Spinal cord (tissue), 10 donors: ENCODE results near the gene NDUFAF8. TPM values are rescaled to one million over a fixed set of nuclear protein-coding genes. Genes with fewer than 3 reads are reported as not detected.

Experiments
- DNase-seq, 6 donors: peaks; one replicate each; pipeline versions ENCODE4 v3.0.0 to v3.0.0-alpha.2; 2013 to 2015; ENCODE audit warnings: low spot score in 6 of 6, low read depth in 4 of 6
- H3K27ac ChIP-seq: one replicate; pipeline ENCODE4 v1.5.1; 2013; ENCODE audit warnings: low read depth, low read length, control low read depth
- H3K27me3 ChIP-seq: one replicate; pipeline ENCODE4 v1.6.1; 2013; ENCODE audit warnings: low read length; ENCODE audit not compliant: control insufficient read depth, insufficient read depth
- H3K36me3 ChIP-seq: one replicate; pipeline ENCODE4 v1.6.1; 2013; ENCODE audit warnings: low read length; ENCODE audit not compliant: control insufficient read depth, insufficient read depth
- H3K4me1 ChIP-seq: one replicate; pipeline ENCODE4 v1.6.1; 2013; ENCODE audit warnings: low read length; ENCODE audit not compliant: control insufficient read depth, insufficient read depth
- H3K4me3 ChIP-seq: one replicate; pipeline ENCODE4 v1.5.1; 2013; ENCODE audit warnings: low read depth, low read length, control low read depth
- H3K9me3 ChIP-seq: one replicate; pipeline ENCODE4 v1.6.1; 2013; ENCODE audit warnings: low read length; ENCODE audit not compliant: control insufficient read depth, insufficient read depth
- WGBS: methylation state at CpG from one replicate; pipeline ENCODE4 v1.1.5; 2013; ENCODE audit warnings: missing lambda C conversion rate; ENCODE audit not compliant: insufficient coverage; 5-methylcytosine and 5-hydroxymethylcytosine counted together
- polyA plus RNA-seq, 2 donors: library from polyadenylated mRNA; unstranded; fragments of 120-200 nt; gene quantifications; one replicate each; pipeline ENCODE4 v1.2.1, GENCODE V29; 2013; ENCODE audit not compliant: insufficient read length in 2 of 2
- total RNA-seq, 2 donors: library from RNA; depleted of rRNA in 1 of 2; stranded (reverse); fragments of 120-200 nt in 1 of 2; fragments of >200 nt in 1 of 2; gene quantifications; one replicate each; pipeline versions ENCODE4 v1.2.3 to v1.2.4, GENCODE V29; 2013 to 2014
- donor health status: healthy.

Gene NDUFAF8
- total and polyA plus RNA-seq, 4 donors, result 9.4 to 87.6 (median 73.9) TPM

DNA sequence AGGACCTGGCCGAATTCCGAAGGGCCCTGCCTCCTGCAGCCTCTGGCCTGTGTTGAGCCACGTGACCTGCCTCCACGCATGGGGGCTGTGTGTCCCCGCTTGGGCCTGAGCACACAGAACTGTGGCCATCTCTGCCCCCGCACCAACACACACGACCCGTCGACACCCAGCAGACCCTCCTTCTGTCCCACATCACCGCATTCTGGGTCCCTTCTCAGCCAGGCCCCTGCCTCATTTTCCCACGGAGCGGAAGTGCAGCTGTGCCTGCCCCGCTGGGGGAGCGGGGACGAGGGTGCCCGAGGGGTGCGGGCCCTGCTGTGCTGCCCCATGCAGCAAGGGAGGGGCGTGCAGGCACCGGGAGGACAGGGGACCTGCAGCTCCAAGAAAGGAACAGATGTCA lies 18.4 kb downstream of the NDUFAF8 start:
- Histone ChIP-seq H3K27ac (no peak overlapping the region), H3K27me3 (no peaks in the 10 kb centered on the region), H3K36me3 (peaks cover 68% of the 10 kb centered on the region), H3K9me3 (no peaks in the 10 kb centered on the region), H3K4me3 (no peak overlapping the region), H3K4me1 (peaks cover 26% of the 10 kb centered on the region)
- no peak for DNase-seq
- 90% methylated on average over 19 of the region's 19 CpGs for WGBS

DNA sequence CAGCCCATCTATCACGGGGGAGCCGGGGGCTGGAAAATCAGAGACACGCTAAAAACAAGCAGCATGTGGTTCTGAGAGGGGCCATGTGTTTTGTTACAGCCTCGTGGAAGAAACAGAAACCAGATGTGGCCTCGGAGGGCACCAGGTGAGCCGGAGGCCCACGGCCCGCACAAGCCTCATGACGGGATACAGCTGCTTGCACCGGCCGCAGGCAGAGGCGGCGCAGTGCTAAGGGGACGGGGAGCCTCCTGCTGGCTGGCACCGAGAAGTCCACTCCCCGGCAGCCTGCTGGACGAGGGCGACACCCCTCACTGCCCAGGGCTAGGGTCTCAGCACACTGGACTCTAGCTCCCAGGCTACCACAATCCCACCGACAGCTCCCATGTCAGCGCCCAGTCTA lies 19.2 kb downstream of the NDUFAF8 start:
- Histone ChIP-seq H3K4me1 (peaks cover 18% of the 10 kb centered on the region), H3K27me3 (no peaks in the 10 kb centered on the region), H3K27ac (no peak overlapping the region), H3K36me3 (peaks cover 70% of the 10 kb centered on the region), H3K4me3 (no peak overlapping the region), H3K9me3 (no peaks in the 10 kb centered on the region)
- no peak for DNase-seq
- 67% methylated on average over 20 of the region's 20 CpGs for WGBS

DNA sequence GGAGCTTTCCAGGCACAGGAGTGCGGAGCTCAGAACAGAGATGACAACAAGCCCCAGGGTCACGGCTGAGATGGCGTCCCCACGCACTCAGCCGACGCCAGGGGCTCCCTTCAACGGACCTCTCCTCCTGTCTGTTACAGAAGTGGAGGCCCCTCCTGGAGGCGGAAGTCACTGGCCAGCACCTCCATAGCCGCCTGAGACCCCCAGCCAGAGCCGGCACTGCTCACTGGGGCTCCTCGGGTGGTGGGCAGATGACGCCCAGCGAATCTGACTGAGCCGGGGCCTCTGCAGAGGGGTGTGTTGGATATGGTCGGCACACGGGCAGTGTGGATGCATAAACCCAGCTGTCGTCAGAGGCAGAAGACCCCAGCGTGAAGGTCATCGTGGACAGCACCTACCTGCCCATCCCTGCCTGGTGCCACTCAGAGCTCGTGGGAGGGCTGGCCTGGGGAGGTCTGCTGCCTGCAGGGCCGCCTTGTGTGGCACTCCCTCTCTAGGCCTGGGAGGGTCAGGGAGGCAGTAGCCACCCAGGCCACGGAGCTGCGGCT lies 20.0 kb downstream of the NDUFAF8 start:
- peaks cover 78% of the 10 kb centered on the region for H3K36me3 ChIP-seq
- no peaks in the 10 kb centered on the region for H3K27me3 ChIP-seq
- 94% methylated on average over 23 of the region's 23 CpGs for WGBS

DNA sequence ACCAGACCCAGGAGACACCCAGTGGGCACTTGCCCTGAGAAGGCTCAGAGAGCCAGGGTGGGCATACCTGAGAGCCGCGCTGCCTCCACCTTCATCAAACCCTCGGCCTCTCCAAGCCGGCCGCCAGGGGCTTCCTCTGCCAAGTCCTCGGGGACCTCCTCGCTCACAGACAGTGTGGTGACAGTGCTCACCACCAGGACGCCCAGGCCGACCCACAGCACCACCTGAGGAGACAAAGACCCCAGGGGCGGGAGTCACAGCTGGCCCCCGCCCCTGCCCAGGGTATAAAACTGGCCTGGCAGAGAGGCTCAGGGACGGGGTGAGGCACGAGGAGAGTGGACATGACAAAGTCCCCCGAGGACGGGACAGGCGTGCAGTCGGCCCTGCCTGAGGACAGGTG lies 21.1 kb downstream of the NDUFAF8 start:
- WGBS, result 96% methylated on average over 17 of the region's 17 CpGs
- H3K4me3 ChIP-seq, result no peak overlapping the region

More for the DNA sequence above, 20.0 kb downstream of the NDUFAF8 start:
- no peak for DNase-seq
- no peaks in the 10 kb centered on the region for H3K9me3 ChIP-seq
- peaks cover 18% of the 10 kb centered on the region for H3K4me1 ChIP-seq
- H3K27ac ChIP-seq, result no peak overlapping the region
- H3K4me3 ChIP-seq, result no peak overlapping the region

DNA sequence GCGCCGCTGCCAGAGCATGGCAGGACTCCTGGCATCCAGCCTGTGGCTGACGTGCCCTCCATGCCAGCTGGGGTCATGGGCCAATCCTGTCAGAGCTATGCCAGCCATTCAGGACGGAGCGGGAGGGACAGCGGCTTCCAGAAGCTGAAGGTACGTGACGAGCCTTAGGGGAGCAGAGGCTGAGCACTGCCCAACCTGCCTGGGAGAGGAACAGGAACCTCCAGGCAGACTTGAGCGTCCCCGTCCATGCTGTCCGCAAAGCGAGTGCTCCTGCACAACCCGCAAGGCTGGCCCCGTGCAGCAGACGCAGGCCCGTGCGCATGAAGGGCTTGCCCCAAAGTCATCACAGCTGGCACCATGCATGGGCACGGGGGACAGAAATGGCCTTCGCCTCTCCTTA lies 21.5 kb downstream of the NDUFAF8 start:
- Histone ChIP-seq H3K4me1 (peaks cover 5% of the 10 kb centered on the region), H3K36me3 (peaks cover 93% of the 10 kb centered on the region), H3K27ac (no peak overlapping the region), H3K9me3 (no peaks in the 10 kb centered on the region), H3K4me3 (no peak overlapping the region), H3K27me3 (no peaks in the 10 kb centered on the region)
- DNase-seq, result no peak
- 91% methylated on average over 19 of the region's 19 CpGs for WGBS

More for the DNA sequence above, 21.1 kb downstream of the NDUFAF8 start:
- peaks cover 10% of the 10 kb centered on the region for H3K4me1 ChIP-seq
- no peaks in the 10 kb centered on the region for H3K27me3 ChIP-seq
- no peak overlapping the region for H3K27ac ChIP-seq
- peaks cover 88% of the 10 kb centered on the region for H3K36me3 ChIP-seq
- H3K9me3 ChIP-seq, result no peaks in the 10 kb centered on the region
- DNase-seq, result no peak

DNA sequence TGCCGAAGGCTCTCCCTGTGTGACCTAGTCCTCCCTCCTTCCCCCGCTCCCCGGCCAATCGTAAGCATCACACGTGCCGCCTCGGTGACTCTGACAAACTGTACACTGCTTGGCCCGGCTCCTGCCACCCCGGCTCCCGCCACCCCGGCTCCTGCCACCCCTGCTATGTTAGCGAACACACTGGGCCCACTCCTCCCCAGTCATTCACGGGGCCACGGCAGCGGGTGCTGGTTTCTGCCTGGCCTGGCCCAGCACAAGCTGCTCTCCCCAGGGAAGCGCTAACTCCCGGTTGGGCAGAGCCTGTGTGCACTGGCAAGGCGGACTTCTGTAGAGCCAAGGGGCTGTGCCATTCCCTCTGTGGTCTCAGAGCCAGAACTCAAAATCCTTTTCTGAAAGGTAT lies 22.0 kb downstream of the NDUFAF8 start:
- no peaks in the 10 kb centered on the region for H3K9me3 ChIP-seq
- no peaks in the 10 kb centered on the region for H3K27me3 ChIP-seq
- 93% methylated on average over 18 of the region's 18 CpGs for WGBS
- H3K36me3 ChIP-seq, result peaks cover 96% of the 10 kb centered on the region
- H3K27ac ChIP-seq, result no peak overlapping the region
- DNase-seq, result no peak
- no peak overlapping the region for H3K4me3 ChIP-seq
- H3K4me1 ChIP-seq, result peaks cover under 1% of the 10 kb centered on the region

DNA sequence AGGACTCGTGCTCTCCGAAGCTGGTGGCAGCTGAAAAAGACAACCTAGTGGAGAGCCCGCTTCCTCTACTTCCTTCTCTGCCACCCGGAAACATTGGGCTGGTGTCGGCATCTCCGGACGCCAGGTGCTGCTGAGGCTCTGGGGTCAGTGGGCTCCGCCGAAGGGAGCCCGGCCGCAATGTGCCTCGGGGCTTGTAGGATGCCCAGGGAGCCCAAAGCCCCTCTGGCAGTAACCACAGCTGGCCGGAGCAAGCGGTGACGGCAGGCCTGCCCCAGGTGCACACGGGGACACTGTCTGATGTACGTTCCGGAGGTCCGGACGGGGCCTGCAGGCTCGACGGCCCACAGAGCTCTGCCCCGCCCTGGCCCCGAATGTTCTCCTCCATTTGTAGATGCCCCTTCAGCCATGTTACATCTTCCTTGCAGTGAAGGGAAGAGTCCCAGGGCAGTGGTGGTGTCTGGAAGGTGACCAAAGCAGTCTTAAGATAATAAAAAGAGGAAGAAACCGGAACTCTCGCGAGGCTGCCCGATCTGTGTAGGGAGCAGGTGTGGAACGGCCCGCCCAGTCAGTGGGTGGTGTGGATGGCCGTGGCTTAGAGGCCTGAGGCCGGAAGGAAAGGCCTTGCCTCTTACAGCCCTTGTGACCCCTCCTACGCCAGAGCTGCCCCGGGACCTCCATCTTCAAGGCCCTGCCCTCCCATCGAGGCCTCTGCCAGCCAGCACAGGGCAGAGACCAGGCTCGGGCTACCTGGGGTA lies 22.6 kb downstream of the NDUFAF8 start:
- H3K27ac ChIP-seq, result no peak overlapping the region
- WGBS, result 94% methylated on average over 35 of the region's 36 CpGs
- no peak overlapping the region for H3K4me3 ChIP-seq
- no peaks in the 10 kb centered on the region for H3K9me3 ChIP-seq
- H3K27me3 ChIP-seq, result no peaks in the 10 kb centered on the region
- H3K4me1 ChIP-seq, result no peaks in the 10 kb centered on the region
- H3K36me3 ChIP-seq, result peaks cover 94% of the 10 kb centered on the region
- DNase-seq, result no peak

DNA sequence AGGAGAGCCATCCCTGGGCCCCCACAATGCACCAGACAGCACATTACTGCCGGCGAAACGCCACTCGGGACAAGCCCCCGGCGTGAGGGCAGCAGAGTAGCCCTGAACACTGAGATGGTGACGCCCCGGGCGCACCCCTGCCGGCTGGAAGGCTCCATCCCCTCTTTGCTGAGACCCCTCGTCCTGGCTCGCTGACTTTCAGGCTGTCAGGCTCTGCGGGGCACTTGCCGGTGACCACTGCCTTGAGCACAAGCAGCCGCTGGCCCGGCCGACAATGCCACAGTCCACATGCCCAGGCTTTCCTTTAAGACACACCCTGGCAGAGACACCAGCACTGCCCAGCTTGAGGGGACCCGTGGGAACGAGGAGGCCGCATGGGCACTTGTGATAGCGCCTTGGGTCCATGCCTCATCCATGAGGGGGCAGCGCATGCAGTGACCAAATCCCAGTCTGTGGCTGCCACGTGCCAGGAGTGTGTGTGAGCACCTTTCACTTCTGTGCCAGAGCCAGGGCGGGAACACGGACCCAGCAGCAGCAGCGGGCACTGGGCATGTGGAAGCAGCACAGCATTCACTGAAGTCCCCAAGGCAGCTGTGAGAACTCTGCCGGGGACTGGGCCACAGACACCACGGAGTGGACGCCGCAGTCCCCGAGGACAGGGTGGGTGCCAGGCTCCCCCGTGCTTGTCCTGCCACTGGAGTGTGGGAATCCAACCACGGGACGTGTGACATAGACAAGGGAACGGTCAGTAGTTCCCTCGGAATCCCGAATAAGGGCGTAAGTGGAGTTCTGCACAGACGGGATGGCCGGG lies 24.5 kb downstream of the NDUFAF8 start:
- Histone ChIP-seq H3K4me1 (no peaks in the 10 kb centered on the region), H3K9me3 (no peaks in the 10 kb centered on the region), H3K4me3 (no peak overlapping the region), H3K27ac (no peak overlapping the region), H3K27me3 (no peaks in the 10 kb centered on the region), H3K36me3 (peaks cover 77% of the 10 kb centered on the region)
- DNase-seq, result no peak
- 94% methylated on average over 40 of the region's 40 CpGs for WGBS

DNA sequence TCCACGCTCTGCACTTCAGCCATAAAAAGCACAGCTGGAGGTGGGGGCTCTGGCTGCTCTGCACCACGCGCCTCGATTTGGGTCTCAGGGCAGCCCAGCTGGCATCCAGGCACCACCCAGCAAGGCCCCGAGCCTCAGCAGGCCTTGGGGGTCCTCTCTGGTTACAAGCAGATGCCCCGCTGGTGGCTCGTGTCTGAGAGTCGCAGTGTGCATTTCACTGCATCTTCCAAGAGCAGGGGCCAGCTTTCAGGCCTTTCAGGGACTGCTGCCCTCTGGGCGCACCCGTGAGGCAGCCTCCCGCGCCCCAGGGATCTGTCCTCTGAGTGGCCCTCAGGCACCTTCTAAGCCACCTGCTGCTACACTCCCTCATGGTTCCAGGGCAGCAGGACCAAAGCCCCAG lies 25.5 kb downstream of the NDUFAF8 start:
- no peak for DNase-seq
- no peak overlapping the region for H3K4me3 ChIP-seq
- no peaks in the 10 kb centered on the region for H3K27me3 ChIP-seq
- 92% methylated on average over 12 of the region's 12 CpGs for WGBS
- no peaks in the 10 kb centered on the region for H3K9me3 ChIP-seq
- no peak overlapping the region for H3K27ac ChIP-seq
- no peaks in the 10 kb centered on the region for H3K4me1 ChIP-seq
- peaks cover 72% of the 10 kb centered on the region for H3K36me3 ChIP-seq
